HepG2 (cell line): Measurements from ENCODE around the gene ZSCAN31. TPM values are rescaled to one million over a fixed set of nuclear protein-coding genes. Genes with fewer than 3 reads are reported as not detected.
A peak's percentile ranks its signal among the peaks of the same experiment; 100 is the strongest.

Experiments
- ATF1 ChIP-seq: IDR thresholded peaks from 2 replicates; pipeline ENCODE4 v1.6.1; 2016; ENCODE audit warnings: mild to moderate bottlenecking, control low read depth
- CBX1 ChIP-seq: IDR thresholded peaks from one replicate; pipeline ENCODE4 v1.6.1; 2016; ENCODE audit warnings: antibody characterized with exemption, low read depth
- CC2D1A ChIP-seq: sonication (generic); formaldehyde crosslinking; IDR thresholded peaks from 2 replicates; pipeline ENCODE4 v1.8.1; 2023; ENCODE audit warnings: mild to moderate bottlenecking, missing genetic modification reagents
- CREB1 ChIP-seq, 2 experiments: fragments of 450-650 bp in 1 of 2; IDR thresholded peaks; 2 replicates each; pipeline ENCODE4 v1.6.1; 2016 to 2017; ENCODE audit warnings: control low read depth in 1 of 2, mild to moderate bottlenecking in 1 of 2, missing compliant biosample characterization in 1 of 2, missing genetic modification characterization in 1 of 2
- ETV5 ChIP-seq: IDR thresholded peaks from 2 replicates; pipeline ENCODE4 v1.6.1; 2018; ENCODE audit warnings: missing biosample characterization, missing genetic modification reagents, inconsistent platforms, borderline replicate concordance
- HBP1 ChIP-seq: IDR thresholded peaks from 2 replicates; pipeline ENCODE4 v1.6.1; 2016; ENCODE audit warnings: low read depth, control low read depth
- HNRNPUL1 ChIP-seq: fragments of 200-400 bp; formaldehyde crosslinking; IDR thresholded peaks from 2 replicates; pipeline ENCODE4 v1.6.1; 2017; ENCODE audit warnings: low read depth, mild to moderate bottlenecking, low read length, moderate library complexity
- KLF11 ChIP-seq: IDR thresholded peaks from 2 replicates; pipeline ENCODE4 v1.6.1; 2016; ENCODE audit warnings: missing compliant biosample characterization
- MZF1 ChIP-seq: sonication (generic); formaldehyde crosslinking; IDR thresholded peaks from 2 replicates; pipeline ENCODE4 v1.8.1; 2023; ENCODE audit warnings: mild to moderate bottlenecking, missing genetic modification reagents, borderline replicate concordance
- PLRG1 ChIP-seq: fragments of 450-650 bp; conservative IDR thresholded peaks from 2 replicates; pipeline ENCODE4 v1.6.1; 2016
- SOX13 ChIP-seq, 3 experiments: fragments of 450-650 bp in 1 of 3; sonication (generic) in 1 of 3; formaldehyde crosslinking in 1 of 3; IDR thresholded peaks in 2 of 3; conservative IDR thresholded peaks in 1 of 3; 2 replicates each; pipeline versions ENCODE4 v1.5.0 to v1.6.1; 2016 to 2020; ENCODE audit warnings: antibody characterized with exemption in 1 of 3, mild to moderate bottlenecking in 1 of 3, missing compliant biosample characterization in 1 of 3, missing genetic modification reagents in 1 of 3, moderate library complexity in 1 of 3
- TBX2 ChIP-seq: sonication (generic); formaldehyde crosslinking; IDR thresholded peaks from 2 replicates; pipeline ENCODE4 v1.5.0; 2020; ENCODE audit warnings: missing genetic modification reagents, mild to moderate bottlenecking, borderline replicate concordance
- TRIM22 ChIP-seq: fragments of 450-650 bp; IDR thresholded peaks from 2 replicates; pipeline ENCODE4 v1.6.1; 2017
- ZBTB14 ChIP-seq: sonication (generic); formaldehyde crosslinking; IDR thresholded peaks from 2 replicates; pipeline ENCODE4 v1.4.0; 2020; ENCODE audit warnings: missing genetic modification reagents
- ZNF577 ChIP-seq: sonication (generic); formaldehyde crosslinking; IDR thresholded peaks from 2 replicates; pipeline ENCODE4 v1.4.0; 2020; ENCODE audit warnings: mild to moderate bottlenecking, low read depth, missing genetic modification reagents, borderline replicate concordance
- ZNF615 ChIP-seq: sonication (generic); formaldehyde crosslinking; IDR thresholded peaks from 2 replicates; pipeline ENCODE4 v1.5.0; 2020; ENCODE audit warnings: mild to moderate bottlenecking, missing genetic modification reagents, borderline replicate concordance
- ZNF75D ChIP-seq: sonication (generic); formaldehyde crosslinking; IDR thresholded peaks from 2 replicates; pipeline ENCODE4 v1.8.1; 2023; ENCODE audit warnings: missing genetic modification reagents, mild to moderate bottlenecking, borderline replicate concordance
- ZNF775 ChIP-seq: sonication (generic); formaldehyde crosslinking; IDR thresholded peaks from 2 replicates; pipeline ENCODE4 v1.4.0; 2020; ENCODE audit warnings: missing genetic modification reagents, mild to moderate bottlenecking, moderate library complexity, borderline replicate concordance
- ZXDC ChIP-seq: sonication (generic); formaldehyde crosslinking; IDR thresholded peaks from 2 replicates; pipeline ENCODE4 v1.5.0; 2020; ENCODE audit warnings: mild to moderate bottlenecking, missing genetic modification reagents
- polyA plus RNA-seq, 8 experiments: library from polyadenylated mRNA; depleted of rRNA in 3 of 8; stranded (reverse) in 7 of 8; unstranded in 1 of 8; fragments of >200 nt; fragmentation: Illumina TruSeq in 4 of 8; extraction: Trizol in 4 of 8; gene quantifications; 2 replicates each; pipeline versions ENCODE4 v1.2.1 to v1.2.3, GENCODE V29; 2011 to 2016; ENCODE audit warnings: low read depth in 4 of 8, missing spikeins in 1 of 8, mixed read lengths in 1 of 8; ENCODE audit not compliant: insufficient read depth in 1 of 8
- total RNA-seq, 5 experiments: library from RNA; depleted of rRNA; stranded (reverse); fragments of >200 nt; fragmentation: Illumina TruSeq; extraction: Trizol; gene quantifications; 2 replicates each; pipeline ENCODE4 v1.2.3, GENCODE V29; 2016; ENCODE audit warnings: low read depth in 1 of 5

The ZSCAN31 gene
- total and polyA plus RNA-seq, 2 of the 13 experiments (the other 11 are each of a cell fraction or from before 2014, with no cell fraction given) = 5.3 to 6.2 TPM

- TF ChIP-seq ZNF775 (CRISPR knock-in tag) (no peak), TBX2 (peak; percentile 80; the same call in 1 of the 2 replicates), ATF1 (peak; percentile 68; the same call in 1 of the 2 replicates), ZXDC (peak; percentile 92; the same call in 1 of the 2 replicates), CREB1 (IDR thresholded peaks at IDR 0.05) (no peak), CREB1 (CRISPR knock-in tag; IDR thresholded peaks at IDR 0.05) (peak; percentile 81), PLRG1 (no peak), ETV5 (CRISPR knock-in tag) (peak; percentile 96), TRIM22 (no peak), SOX13 (IDR thresholded peaks at IDR 0.05) (no peak; the same call in 1 of the 2 replicates), SOX13 (CRISPR knock-in tag; conservative IDR thresholded peaks at IDR 0.05 in 1 of 2, IDR thresholded peaks at IDR 0.05 in 1 of 2) (peak in 1 of 2 experiments; percentile 47; a peak in 1 of 4 replicates), CC2D1A (no peak), MZF1 (CRISPR knock-in tag) (no peak), ZBTB14 (CRISPR knock-in tag) (no peak), KLF11 (peak; percentile 65; the same call in 1 of the 2 replicates), HNRNPUL1 (no peak), ZNF615 (CRISPR knock-in tag) (0 out of 2 replicates have a peak, but pooled peaks have one; percentile 66), ZNF577 (CRISPR knock-in tag) (no peak), CBX1 (no peak), ZNF75D (CRISPR knock-in tag) (no peak), HBP1 (CRISPR knock-in tag) (peak; percentile 76)
Observed at GRCh38 chr6:28349892-28350737, 14.2 kb upstream of the ZSCAN31 start, which contains the start of gene ZKSCAN3 (continued).
